GM12878 (cell line): ENCODE results near the gene NOL4L.

Experiments used
- ATF3 ChIP-seq: IDR thresholded peaks from 2 replicates; pipeline ENCODE4 v1.6.1; 2011; ENCODE audit warnings: low read depth, mild to moderate bottlenecking, low read length, moderate library complexity, borderline replicate concordance; ENCODE audit errors: extremely low read depth
- CTCF ChIP-seq, 3 experiments: IDR thresholded peaks in 2 of 3; conservative IDR thresholded peaks in 1 of 3; 2 replicates each; pipeline ENCODE4 v1.5.1; 2011; ENCODE audit warnings: low read depth in 3 of 3, low read length in 3 of 3, mild to moderate bottlenecking in 3 of 3, control low read depth in 2 of 3, moderate library complexity in 2 of 3, inconsistent platforms in 1 of 3, mixed read lengths in 1 of 3; ENCODE audit not compliant: control insufficient read depth in 2 of 3, insufficient read depth in 1 of 3; ENCODE audit errors: extremely low read depth in 1 of 3
- ESRRA ChIP-seq: IDR thresholded peaks from 2 replicates; pipeline ENCODE4 v1.6.1; 2012; ENCODE audit warnings: mild to moderate bottlenecking, low read length, improper control_type of control experiment
- NFIC ChIP-seq: IDR thresholded peaks from 2 replicates; pipeline ENCODE4 v1.6.1; 2012; ENCODE audit warnings: low read depth, mild to moderate bottlenecking, inconsistent platforms, low read length, moderate library complexity
- POLR2A ChIP-seq: IDR thresholded peaks from 2 replicates; pipeline ENCODE4 v1.6.1; 2011; ENCODE audit warnings: low read depth, mild to moderate bottlenecking, low read length
- TBL1XR1 ChIP-seq: IDR thresholded peaks from 2 replicates; pipeline ENCODE4 v1.6.1; 2012; ENCODE audit warnings: low read depth, low read length, improper control_type of control experiment
- YY1 ChIP-seq: IDR thresholded peaks from 2 replicates; pipeline ENCODE4 v1.6.1; 2011; ENCODE audit warnings: low read depth, mild to moderate bottlenecking, low read length

GRCh38 chr20:32581839-32582658, 3.1 kb downstream of the NOL4L start:
- TF ChIP-seq NFIC (no peak), CTCF (IDR thresholded peaks at IDR 0.05 in 2 of 3, conservative IDR thresholded peaks at IDR 0.05 in 1 of 3; ENCODE audit: control insufficient read depth in 2 of 3, extremely low read depth in 1 of 3, insufficient read depth in 1 of 3, low read depth in 3 of 3, low read length in 3 of 3) (no peak), TBL1XR1 (no peak), ESRRA (no peak), ATF3 (no peak), YY1 (no peak), POLR2A (no peak)
